Panc1 (cell line): Measurements from ENCODE around the gene ROBO4.

Experiments used
- POLR2AphosphoS5 ChIP-seq: IDR thresholded peaks from 2 replicates; pipeline ENCODE4 v1.6.1; 2012; ENCODE audit warnings: mild to moderate bottlenecking, low read depth, low read length, moderate library complexity
- REST ChIP-seq, 2 experiments: IDR thresholded peaks; 2 replicates each; pipeline ENCODE4 v1.6.1; 2011 to 2012; ENCODE audit warnings: low read depth in 2 of 2, control low read depth in 1 of 2, low read length in 1 of 2, mild to moderate bottlenecking in 1 of 2, moderate library complexity in 1 of 2; ENCODE audit not compliant: insufficient read depth in 1 of 2
- SIN3A ChIP-seq: IDR thresholded peaks from 2 replicates; pipeline ENCODE4 v1.6.1; 2012; ENCODE audit warnings: low read depth, mild to moderate bottlenecking, low read length, moderate library complexity, borderline replicate concordance; ENCODE audit not compliant: insufficient read depth
- TCF7L2 ChIP-seq: IDR thresholded peaks from 2 replicates; pipeline ENCODE4 v1.6.1; 2011; ENCODE audit warnings: mild to moderate bottlenecking, low read depth, low read length, inconsistent platforms
- TF ChIP-seq, protein P1 (sequence below): fragments of 450-650 bp; IDR thresholded peaks from 2 replicates; pipeline ENCODE4 v1.5.1; 2017; ENCODE audit warnings: mild to moderate bottlenecking

- TF ChIP-seq, protein P1, sequence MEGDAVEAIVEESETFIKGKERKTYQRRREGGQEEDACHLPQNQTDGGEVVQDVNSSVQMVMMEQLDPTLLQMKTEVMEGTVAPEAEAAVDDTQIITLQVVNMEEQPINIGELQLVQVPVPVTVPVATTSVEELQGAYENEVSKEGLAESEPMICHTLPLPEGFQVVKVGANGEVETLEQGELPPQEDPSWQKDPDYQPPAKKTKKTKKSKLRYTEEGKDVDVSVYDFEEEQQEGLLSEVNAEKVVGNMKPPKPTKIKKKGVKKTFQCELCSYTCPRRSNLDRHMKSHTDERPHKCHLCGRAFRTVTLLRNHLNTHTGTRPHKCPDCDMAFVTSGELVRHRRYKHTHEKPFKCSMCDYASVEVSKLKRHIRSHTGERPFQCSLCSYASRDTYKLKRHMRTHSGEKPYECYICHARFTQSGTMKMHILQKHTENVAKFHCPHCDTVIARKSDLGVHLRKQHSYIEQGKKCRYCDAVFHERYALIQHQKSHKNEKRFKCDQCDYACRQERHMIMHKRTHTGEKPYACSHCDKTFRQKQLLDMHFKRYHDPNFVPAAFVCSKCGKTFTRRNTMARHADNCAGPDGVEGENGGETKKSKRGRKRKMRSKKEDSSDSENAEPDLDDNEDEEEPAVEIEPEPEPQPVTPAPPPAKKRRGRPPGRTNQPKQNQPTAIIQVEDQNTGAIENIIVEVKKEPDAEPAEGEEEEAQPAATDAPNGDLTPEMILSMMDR: no peak
- TF ChIP-seq POLR2AphosphoS5: no peak
- no peak for TF ChIP-seq REST (IDR thresholded peaks at IDR 0.05; ENCODE audit: insufficient read depth in 1 of 2, low read depth in 2 of 2, low read length in 1 of 2)
- no peak for TF ChIP-seq SIN3A
- TF ChIP-seq TCF7L2: no peak
Measured at GRCh38 chr11:124864892-124865180, 32.8 kb downstream of the ROBO4 start.
